Measurements from ENCODE around the gene SEPTIN10.

SEPTIN10 gene

DNA sequence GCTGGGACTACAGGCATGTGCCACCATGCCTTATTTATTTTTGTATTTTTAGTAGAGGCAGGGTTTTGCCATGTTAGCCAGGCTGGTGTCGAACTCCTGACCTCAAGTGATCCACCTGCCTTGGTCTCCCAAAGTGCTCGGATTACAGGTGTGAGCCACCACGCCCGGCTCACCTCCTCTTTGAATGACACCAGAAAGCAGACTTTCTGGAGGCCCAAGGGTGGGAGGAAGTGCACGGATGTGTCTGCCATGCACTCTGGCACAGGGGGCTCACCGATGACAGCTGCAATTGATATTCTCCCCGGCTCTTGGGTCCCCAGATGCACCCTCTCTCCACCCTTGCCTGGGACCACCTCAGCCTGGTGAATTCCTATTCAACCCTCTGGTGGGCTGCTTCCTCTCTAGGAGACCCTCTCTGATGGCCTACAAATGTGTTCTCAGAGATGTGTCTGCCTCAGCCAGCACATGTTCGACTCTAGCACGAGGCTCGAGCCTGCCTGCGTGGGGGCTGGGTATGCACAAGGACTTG, 87.3 kb downstream of the SEPTIN10 start:
- H3K4me3 ChIP-seq (replicated peaks; ENCODE audit: low read depth, low read length) = no peak overlapping the region
- DNase-seq (ENCODE audit: low read depth) = no peak
- TF ChIP-seq, protein P1, sequence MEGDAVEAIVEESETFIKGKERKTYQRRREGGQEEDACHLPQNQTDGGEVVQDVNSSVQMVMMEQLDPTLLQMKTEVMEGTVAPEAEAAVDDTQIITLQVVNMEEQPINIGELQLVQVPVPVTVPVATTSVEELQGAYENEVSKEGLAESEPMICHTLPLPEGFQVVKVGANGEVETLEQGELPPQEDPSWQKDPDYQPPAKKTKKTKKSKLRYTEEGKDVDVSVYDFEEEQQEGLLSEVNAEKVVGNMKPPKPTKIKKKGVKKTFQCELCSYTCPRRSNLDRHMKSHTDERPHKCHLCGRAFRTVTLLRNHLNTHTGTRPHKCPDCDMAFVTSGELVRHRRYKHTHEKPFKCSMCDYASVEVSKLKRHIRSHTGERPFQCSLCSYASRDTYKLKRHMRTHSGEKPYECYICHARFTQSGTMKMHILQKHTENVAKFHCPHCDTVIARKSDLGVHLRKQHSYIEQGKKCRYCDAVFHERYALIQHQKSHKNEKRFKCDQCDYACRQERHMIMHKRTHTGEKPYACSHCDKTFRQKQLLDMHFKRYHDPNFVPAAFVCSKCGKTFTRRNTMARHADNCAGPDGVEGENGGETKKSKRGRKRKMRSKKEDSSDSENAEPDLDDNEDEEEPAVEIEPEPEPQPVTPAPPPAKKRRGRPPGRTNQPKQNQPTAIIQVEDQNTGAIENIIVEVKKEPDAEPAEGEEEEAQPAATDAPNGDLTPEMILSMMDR (IDR thresholded peaks at IDR 0.05; ENCODE audit: low read length, missing control alignments) = no peak

DNA sequence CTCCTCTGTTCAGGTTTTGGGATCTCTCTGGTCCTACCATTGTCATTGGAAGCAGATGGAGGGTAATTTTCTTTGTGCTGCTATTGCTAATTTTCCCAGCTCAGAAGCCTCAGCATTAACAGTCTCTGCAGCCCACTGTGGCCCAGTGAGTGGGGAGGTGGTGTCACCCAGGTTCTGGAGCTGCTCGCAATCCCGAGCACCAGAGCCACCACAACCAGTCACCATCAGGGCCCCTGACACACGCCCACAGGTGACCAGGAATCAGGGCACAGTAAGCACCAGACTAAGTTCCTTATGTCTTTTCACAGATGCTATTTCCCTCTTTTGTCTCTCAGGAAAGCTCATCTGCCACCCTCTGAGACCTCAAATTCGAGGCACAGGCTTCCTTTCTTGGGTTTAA, 87.9 kb downstream of the SEPTIN10 start:
- TF ChIP-seq, protein P1 (IDR thresholded peaks at IDR 0.05; ENCODE audit: low read length, missing control alignments) = no peak
- DNase-seq (ENCODE audit: low read depth) = no peak
- H3K4me3 ChIP-seq (replicated peaks; ENCODE audit: low read depth, low read length) = no peak overlapping the region

DNA sequence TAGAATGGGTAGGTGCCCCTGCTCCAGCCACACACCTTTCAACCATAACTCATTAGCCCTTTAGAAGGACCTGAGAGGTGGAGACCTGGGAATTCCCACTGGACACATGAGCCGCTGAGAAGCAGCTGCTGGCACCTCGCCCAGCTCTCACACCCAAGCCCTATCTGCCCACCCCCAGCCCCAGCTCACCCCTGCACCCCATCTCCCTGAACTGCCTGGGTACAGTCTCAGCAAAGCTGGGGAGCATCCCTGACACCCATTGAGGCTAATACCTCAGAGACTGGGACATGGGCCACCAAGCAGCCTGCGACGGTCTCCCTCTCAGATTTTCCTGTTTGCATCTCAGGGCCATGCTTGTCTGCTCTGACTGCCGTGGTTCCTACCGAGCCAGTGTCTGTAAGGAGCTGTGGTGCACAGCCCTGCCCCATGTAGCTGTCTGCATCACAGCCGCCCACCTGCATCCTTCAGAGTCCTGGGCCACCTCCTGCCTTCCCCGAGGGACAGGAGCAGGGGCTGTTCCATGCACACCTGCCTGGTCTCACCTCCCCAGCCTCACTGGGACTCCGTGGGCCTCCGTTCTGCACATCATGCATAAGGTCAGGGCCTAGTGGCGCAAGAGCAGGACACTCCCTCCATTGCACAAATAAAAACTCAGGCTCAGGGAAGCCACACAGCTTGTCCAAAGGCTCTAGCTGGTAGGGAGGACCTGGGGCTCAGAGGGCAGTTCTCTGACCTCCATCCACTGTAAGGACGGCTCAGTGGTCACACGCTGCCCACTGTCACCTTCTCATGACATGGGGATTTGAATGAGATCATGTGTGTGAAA, 90.0 kb downstream of the SEPTIN10 start:
- DNase-seq (ENCODE audit: low read depth) = no peak
- TF ChIP-seq, protein P1 (IDR thresholded peaks at IDR 0.05; ENCODE audit: low read length, missing control alignments) = no peak
- H3K4me3 ChIP-seq (replicated peaks; ENCODE audit: low read depth, low read length) = no peak overlapping the region

DNA sequence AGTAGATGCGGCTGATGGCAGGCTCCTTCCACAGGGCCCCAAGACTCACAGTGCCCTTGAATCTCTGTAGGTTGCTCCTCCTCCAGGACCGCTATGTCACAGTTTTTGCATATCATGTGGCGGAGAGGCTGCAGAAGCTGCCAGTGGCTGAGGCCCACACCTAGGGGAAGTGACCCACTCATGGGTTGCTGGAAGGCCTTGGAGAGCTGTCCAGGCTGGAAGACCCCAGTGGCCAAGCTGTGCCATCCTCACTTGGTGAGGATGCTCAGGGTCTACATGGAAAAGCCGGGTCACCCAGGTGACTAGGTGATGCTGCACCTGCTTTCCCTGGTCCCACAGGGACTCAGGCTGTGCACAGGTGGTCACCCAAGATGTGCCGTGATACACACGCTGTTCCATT, 90.6 kb downstream of the SEPTIN10 start:
- H3K4me3 ChIP-seq (replicated peaks; ENCODE audit: low read depth, low read length) = no peak overlapping the region
- no peak for DNase-seq (ENCODE audit: low read depth)
- TF ChIP-seq, protein P1 (IDR thresholded peaks at IDR 0.05; ENCODE audit: low read length, missing control alignments) = no peak

DNA sequence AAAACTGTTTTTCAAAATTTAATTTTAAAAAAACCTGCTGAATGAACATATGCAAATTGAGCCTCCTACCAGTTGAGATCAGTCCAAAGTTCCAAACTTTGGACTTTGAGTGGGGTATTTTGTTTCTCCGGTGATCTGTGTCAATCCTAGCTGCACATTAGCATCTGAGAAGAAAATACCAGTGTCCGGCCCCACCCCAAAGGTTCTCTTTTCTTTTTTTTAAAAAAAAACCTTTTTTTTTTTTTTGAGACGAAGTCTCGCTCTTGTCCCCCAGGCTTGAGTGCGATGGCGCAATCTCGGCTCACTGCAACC, 91.7 kb downstream of the SEPTIN10 start:
- TF ChIP-seq, protein P1 (IDR thresholded peaks at IDR 0.05; ENCODE audit: low read length, missing control alignments) = no peak
- H3K4me3 ChIP-seq (replicated peaks; ENCODE audit: low read depth, low read length) = no peak overlapping the region
- DNase-seq (ENCODE audit: low read depth) = no peak

DNA sequence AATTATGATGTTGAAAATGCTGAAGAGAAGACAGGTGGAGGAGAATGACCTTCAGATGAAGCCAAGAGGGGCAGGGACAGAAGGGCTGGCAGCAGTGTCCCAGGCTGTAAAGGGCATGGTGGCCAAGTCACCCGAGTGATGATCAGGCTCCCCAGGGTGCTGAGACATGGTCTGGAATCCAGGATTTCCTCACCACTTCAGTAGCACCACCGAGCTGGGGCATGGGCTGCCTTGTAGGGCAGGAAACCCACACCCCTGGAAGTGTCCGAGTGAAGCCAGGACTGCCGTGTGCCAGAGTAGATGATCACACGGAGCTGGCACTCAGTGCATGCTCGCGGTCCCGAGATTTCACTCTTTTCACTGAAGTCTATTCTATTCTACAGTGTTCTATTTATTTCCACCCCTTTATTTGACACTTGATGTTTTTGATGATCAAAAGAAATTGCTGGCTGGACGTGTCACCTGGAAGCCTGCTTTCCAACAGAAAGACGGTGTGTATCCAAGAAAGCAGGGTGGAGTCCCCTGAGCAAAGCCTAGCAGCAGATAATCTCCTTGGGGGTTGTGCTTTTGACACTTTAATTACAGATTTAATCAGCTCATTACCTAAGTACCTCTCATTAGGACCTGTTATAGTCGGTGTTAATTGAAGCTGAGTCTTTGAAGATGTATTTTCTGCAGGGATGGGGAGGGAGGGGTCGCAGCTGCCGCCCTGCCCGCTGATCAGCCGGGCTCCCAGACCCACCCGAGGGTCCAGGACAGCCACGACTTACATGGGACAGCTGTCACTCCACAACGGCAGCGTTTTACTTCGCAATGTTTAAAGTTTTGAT, 92.3 kb downstream of the SEPTIN10 start:
- TF ChIP-seq, protein P1 (IDR thresholded peaks at IDR 0.05; ENCODE audit: low read length, missing control alignments) = no peak
- DNase-seq (ENCODE audit: low read depth) = no peak
- no peak overlapping the region for H3K4me3 ChIP-seq (replicated peaks; ENCODE audit: low read depth, low read length)

All from fibroblast of pulmonary artery (primary cell).